ENCODE data around the gene LTN1. TPM values are rescaled to one million over a fixed set of nuclear protein-coding genes. Genes with fewer than 3 reads are reported as not detected.
A peak's percentile ranks its signal among the peaks of the same experiment; 100 is the strongest.
"Not testable (repeated sequence)": the region's sequence is repeated elsewhere in the genome, so short reads cannot be mapped to it uniquely, and the experiment has no call there.

The LTN1 gene
- total RNA-seq, 1 donor from 2014 or later = 27.1 TPM

DNA sequence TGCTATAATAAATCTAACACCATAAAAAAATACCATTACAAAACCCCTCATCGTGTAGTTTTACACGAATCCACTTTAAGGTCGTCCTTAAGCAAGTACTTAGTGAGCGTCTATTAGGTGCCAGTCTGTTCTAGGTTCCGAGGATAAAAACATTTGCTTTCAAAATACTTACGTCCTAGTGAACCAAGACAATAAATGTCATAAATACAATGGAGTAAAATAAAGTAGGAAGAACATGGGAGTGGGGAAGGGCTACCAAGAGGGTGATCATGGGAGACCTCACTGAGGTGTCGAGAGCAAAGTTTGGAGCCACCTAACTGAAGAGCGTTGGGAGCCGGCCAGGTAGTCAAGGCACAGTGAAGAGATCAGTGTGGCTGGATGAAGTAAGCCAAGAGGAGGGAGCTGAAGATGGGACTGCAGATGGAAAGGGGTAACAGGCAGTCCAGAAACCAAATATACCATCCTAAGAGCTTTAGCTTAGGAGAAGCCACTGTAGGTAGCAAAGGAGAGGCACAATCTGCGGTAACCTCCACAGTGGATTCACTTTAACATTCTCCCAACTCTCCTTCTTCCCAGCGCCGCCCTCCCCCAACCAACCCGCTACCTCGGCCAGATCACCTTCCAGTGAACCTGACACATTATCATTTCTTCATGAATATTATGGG is 684 bp downstream of the LTN1 start:
- peak overlapping the region; percentile 98 to 99 (median 98) for H3K4me3 ChIP-seq (ENCODE audit: low read length in 3 of 3)
- H3K27me3 ChIP-seq (ENCODE audit: control insufficient read depth in 3 of 3, insufficient read depth in 3 of 3, low read length in 3 of 3) = no peaks in the 10 kb centered on the region
- H3K4me1 ChIP-seq (ENCODE audit: control insufficient read depth in 3 of 3, insufficient read depth in 3 of 3, low read length in 3 of 3) = peaks cover 12 to 24% (median 22%) of the 10 kb centered on the region in 3 donors
- H3K9me3 ChIP-seq (ENCODE audit: control insufficient read depth in 3 of 3, low read length in 3 of 3) = no peaks in the 10 kb centered on the region
- H3K27ac ChIP-seq (ENCODE audit: low read depth, low read length) = peak overlapping the region; percentile 84
- peaks cover 0 to 3% (median 2%) of the 10 kb centered on the region in 3 donors for H3K36me3 ChIP-seq (ENCODE audit: control insufficient read depth in 3 of 3, insufficient read depth in 3 of 3, low read length in 3 of 3)
- H3K9ac ChIP-seq (ENCODE audit: low read depth in 1 of 3, low read length in 3 of 3) = peak overlapping the region; percentile 88 to 97 (median 89)

DNA sequence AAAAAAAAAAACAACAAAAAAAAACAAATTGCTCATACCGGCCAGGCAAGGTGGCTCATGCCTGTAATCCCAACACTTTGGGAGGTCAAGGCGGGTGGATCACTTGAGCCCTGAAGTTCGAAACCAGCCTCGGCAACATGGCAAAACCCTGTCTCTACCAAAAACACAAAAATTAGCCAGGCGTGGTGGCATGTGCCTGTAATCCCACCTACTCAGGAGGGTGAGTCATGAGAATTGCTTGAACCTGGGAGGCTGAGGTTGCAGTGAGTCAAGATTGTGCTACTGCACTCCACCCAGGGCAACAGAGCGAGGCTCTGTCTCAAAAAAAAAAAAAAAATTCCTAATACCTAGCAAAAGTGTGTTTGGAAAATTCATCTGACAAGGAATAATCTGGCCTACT is 4.5 kb downstream of the LTN1 start:
- H3K27ac ChIP-seq (ENCODE audit: low read depth, low read length) = not testable (repeated sequence)

DNA sequence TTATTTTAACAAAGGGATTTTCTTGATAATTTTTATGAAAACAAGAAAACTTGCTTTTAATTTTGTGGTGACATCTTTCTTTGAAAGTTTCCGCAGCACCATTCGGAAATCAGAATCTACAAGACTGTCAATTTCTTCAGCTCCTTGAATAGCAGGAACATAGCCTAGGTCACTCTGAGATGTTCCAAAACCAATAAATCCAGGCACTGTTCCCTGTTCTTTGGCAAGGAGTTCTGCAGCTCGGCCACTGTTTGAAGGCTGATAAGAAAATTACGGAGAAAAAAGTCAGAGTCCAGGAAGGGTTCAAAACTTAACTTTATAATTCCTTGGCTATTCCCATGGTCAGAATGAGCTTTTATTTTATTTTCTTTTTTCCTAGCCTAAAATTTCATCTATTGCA is 6.0 kb downstream of the LTN1 start:
- Histone ChIP-seq H3K4me1 (ENCODE audit: control insufficient read depth in 3 of 3, insufficient read depth in 3 of 3, low read length in 3 of 3) (peaks cover 5 to 12% (median 9%) of the 10 kb centered on the region in 3 donors), H3K36me3 (ENCODE audit: control insufficient read depth in 3 of 3, insufficient read depth in 3 of 3, low read length in 3 of 3) (peaks cover 18 to 29% (median 24%) of the 10 kb centered on the region in 3 donors)

More for the DNA sequence above, 4.5 kb downstream of the LTN1 start:
- not testable (repeated sequence) for H3K9me3 ChIP-seq (ENCODE audit: control insufficient read depth in 3 of 3, low read length in 3 of 3); H3K27me3 ChIP-seq (ENCODE audit: control insufficient read depth in 3 of 3, insufficient read depth in 3 of 3, low read length in 3 of 3); H3K9ac ChIP-seq (ENCODE audit: low read depth in 1 of 3, low read length in 3 of 3); H3K4me3 ChIP-seq (ENCODE audit: low read length in 3 of 3)
- Histone ChIP-seq H3K4me1 (ENCODE audit: control insufficient read depth in 3 of 3, insufficient read depth in 3 of 3, low read length in 3 of 3) (peaks cover 9 to 20% (median 18%) of the 10 kb centered on the region in 3 donors), H3K36me3 (ENCODE audit: control insufficient read depth in 3 of 3, insufficient read depth in 3 of 3, low read length in 3 of 3) (peaks cover 13 to 15% (median 13%) of the 10 kb centered on the region in 3 donors)

DNA sequence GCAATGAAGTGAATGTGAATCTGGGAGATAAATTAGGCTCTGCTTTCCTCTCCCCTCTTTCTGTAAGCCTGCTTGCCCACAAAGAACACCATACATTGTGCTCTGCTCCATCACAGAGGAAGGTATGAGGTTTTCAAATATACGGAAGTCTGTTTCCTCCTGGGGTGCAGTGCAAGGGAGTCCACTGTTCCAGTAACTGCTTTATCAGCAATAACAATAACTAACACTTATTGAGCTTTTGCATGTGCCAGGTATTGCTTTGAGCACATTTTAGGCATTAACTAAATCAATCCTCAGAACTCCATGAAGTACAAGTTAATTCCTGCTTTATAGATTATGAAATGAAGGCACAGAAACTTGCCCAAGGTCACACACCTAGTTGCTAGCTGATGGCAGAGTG is 10.0 kb downstream of the LTN1 start:
- Histone ChIP-seq H3K9ac (ENCODE audit: low read depth in 1 of 3, low read length in 3 of 3) (no peak overlapping the region), H3K4me1 (ENCODE audit: control insufficient read depth in 3 of 3, insufficient read depth in 3 of 3, low read length in 3 of 3) (no peaks in the 10 kb centered on the region), H3K4me3 (ENCODE audit: low read length in 3 of 3) (no peak overlapping the region), H3K9me3 (ENCODE audit: control insufficient read depth in 3 of 3, low read length in 3 of 3) (no peaks in the 10 kb centered on the region), H3K27ac (ENCODE audit: low read depth, low read length) (no peak overlapping the region), H3K36me3 (ENCODE audit: control insufficient read depth in 3 of 3, insufficient read depth in 3 of 3, low read length in 3 of 3) (peaks cover 19 to 45% (median 37%) of the 10 kb centered on the region in 3 donors), H3K27me3 (ENCODE audit: control insufficient read depth in 3 of 3, insufficient read depth in 3 of 3, low read length in 3 of 3) (no peaks in the 10 kb centered on the region)

More for the DNA sequence above, 6.0 kb downstream of the LTN1 start:
- Histone ChIP-seq H3K9ac (ENCODE audit: low read depth in 1 of 3, low read length in 3 of 3) (no peak overlapping the region), H3K4me3 (ENCODE audit: low read length in 3 of 3) (no peak overlapping the region), H3K27me3 (ENCODE audit: control insufficient read depth in 3 of 3, insufficient read depth in 3 of 3, low read length in 3 of 3) (no peaks in the 10 kb centered on the region), H3K27ac (ENCODE audit: low read depth, low read length) (no peak overlapping the region), H3K9me3 (ENCODE audit: control insufficient read depth in 3 of 3, low read length in 3 of 3) (no peaks in the 10 kb centered on the region)

DNA sequence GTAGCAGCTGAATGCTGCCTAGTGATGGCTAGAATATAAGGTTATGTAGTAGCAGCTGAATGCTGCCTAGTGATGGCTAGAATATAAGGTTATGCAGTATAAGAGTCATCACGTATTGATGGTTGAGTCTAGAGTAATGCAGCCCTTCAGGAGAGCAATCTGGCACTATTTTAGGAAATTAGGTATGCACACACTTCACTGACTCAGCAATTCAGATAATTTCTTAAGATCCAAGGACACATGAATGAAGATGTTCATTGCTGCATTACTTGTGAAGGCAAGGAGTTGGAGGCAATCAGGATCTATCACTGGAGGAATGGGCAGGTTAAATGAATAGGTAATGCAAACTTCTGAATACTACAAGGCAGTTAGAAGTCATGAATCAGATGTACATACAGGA is 13.6 kb downstream of the LTN1 start:
- Histone ChIP-seq H3K36me3 (ENCODE audit: control insufficient read depth in 3 of 3, insufficient read depth in 3 of 3, low read length in 3 of 3) (peaks cover 14 to 43% (median 38%) of the 10 kb centered on the region in 3 donors), H3K4me1 (ENCODE audit: control insufficient read depth in 3 of 3, insufficient read depth in 3 of 3, low read length in 3 of 3) (peaks cover 0 to 6% (median 0%) of the 10 kb centered on the region in 3 donors), H3K27ac (ENCODE audit: low read depth, low read length) (no peak overlapping the region), H3K4me3 (ENCODE audit: low read length in 3 of 3) (no peak overlapping the region), H3K9ac (ENCODE audit: low read depth in 1 of 3, low read length in 3 of 3) (no peak overlapping the region), H3K9me3 (ENCODE audit: control insufficient read depth in 3 of 3, low read length in 3 of 3) (no peaks in the 10 kb centered on the region), H3K27me3 (ENCODE audit: control insufficient read depth in 3 of 3, insufficient read depth in 3 of 3, low read length in 3 of 3) (no peaks in the 10 kb centered on the region)

DNA sequence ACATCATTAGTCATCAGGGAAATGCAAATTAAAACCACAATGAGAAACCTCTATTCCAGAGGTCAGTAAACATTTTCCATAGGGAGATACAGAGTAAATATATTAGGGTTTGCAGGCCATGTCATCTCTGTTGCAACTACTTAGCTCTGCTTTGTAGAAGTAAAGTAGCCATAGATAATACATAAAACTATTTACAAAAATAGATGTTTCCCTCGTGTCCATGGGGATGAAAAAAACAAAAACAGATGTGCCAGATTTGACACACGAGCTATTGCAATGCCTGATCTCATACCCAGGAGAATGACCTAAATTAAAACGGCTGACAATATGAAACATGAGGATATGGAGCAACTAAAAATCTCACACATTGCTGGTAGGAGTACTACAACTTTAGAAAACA is 17.3 kb downstream of the LTN1 start:
- Histone ChIP-seq H3K9ac (ENCODE audit: low read depth in 1 of 3, low read length in 3 of 3) (no peak overlapping the region), H3K4me1 (ENCODE audit: control insufficient read depth in 3 of 3, insufficient read depth in 3 of 3, low read length in 3 of 3) (peaks cover 0 to 6% (median 0%) of the 10 kb centered on the region in 3 donors), H3K27me3 (ENCODE audit: control insufficient read depth in 3 of 3, insufficient read depth in 3 of 3, low read length in 3 of 3) (no peaks in the 10 kb centered on the region), H3K27ac (ENCODE audit: low read depth, low read length) (peak overlapping the region; percentile 69), H3K4me3 (ENCODE audit: low read length in 3 of 3) (no peak overlapping the region), H3K9me3 (ENCODE audit: control insufficient read depth in 3 of 3, low read length in 3 of 3) (no peaks in the 10 kb centered on the region), H3K36me3 (ENCODE audit: control insufficient read depth in 3 of 3, insufficient read depth in 3 of 3, low read length in 3 of 3) (peaks cover 0 to 27% (median 26%) of the 10 kb centered on the region in 3 donors)

DNA sequence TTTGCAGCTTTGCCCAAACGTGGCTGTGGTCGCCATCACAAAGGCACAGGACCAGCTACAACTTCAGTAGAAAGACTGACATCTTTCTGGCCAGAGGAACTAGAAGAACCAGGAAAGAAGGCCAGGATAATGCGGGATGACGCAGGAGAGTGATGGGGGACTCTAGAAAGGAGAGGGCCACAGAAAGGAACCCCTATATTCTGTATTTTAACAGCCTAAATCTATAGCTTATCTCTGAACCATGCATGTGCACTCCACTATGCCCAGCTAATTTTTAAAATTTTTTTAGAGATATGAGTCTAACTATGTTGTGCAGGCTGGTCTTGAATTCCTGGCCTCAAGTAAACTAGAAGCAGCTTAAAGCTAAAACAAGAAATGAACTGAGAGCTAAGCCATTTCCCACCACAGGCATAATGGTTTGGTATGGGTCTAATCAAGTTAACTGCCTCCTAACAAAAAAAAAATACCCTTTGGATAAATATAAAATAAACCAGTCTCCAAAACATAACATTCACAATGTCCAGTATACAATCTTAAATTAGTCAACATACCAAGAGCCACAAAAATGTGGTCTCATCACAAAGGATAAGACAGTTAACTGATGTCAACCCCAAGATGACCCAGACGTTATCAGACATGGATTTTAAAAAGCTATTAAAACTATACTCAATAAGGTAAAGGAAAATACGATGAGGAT is 18.0 kb downstream of the LTN1 start:
- Histone ChIP-seq H3K27me3 (ENCODE audit: control insufficient read depth in 3 of 3, insufficient read depth in 3 of 3, low read length in 3 of 3) (no peaks in the 10 kb centered on the region), H3K4me3 (ENCODE audit: low read length in 3 of 3) (no peak overlapping the region), H3K9ac (ENCODE audit: low read depth in 1 of 3, low read length in 3 of 3) (no peak overlapping the region), H3K4me1 (ENCODE audit: control insufficient read depth in 3 of 3, insufficient read depth in 3 of 3, low read length in 3 of 3) (peaks cover 0 to 6% (median 0%) of the 10 kb centered on the region in 3 donors), H3K36me3 (ENCODE audit: control insufficient read depth in 3 of 3, insufficient read depth in 3 of 3, low read length in 3 of 3) (peaks cover 0 to 28% (median 25%) of the 10 kb centered on the region in 3 donors), H3K9me3 (ENCODE audit: control insufficient read depth in 3 of 3, low read length in 3 of 3) (no peaks in the 10 kb centered on the region), H3K27ac (ENCODE audit: low read depth, low read length) (peak overlapping the region; percentile 69)

DNA sequence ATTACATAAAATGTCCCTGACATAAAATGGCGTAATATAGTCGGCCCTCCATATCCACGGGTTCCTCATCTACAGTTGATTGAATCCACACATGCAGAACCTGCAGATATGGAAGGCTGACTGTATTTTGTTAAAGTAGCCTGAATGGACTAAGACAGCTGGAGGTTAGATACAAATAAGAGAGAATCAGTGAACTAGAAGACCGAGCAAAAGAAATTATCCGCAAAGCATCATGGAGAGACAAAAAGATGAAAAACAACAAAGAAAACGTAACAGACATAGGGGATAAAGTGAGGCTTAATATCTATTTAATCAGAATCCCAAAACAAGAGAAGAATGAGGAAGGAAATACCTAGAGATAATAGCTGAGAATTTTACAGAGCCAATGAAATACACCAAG is 20.3 kb downstream of the LTN1 start:
- Histone ChIP-seq H3K27ac (ENCODE audit: low read depth, low read length) (no peak overlapping the region), H3K27me3 (ENCODE audit: control insufficient read depth in 3 of 3, insufficient read depth in 3 of 3, low read length in 3 of 3) (no peaks in the 10 kb centered on the region), H3K9me3 (ENCODE audit: control insufficient read depth in 3 of 3, low read length in 3 of 3) (no peaks in the 10 kb centered on the region), H3K4me3 (ENCODE audit: low read length in 3 of 3) (no peak overlapping the region), H3K4me1 (ENCODE audit: control insufficient read depth in 3 of 3, insufficient read depth in 3 of 3, low read length in 3 of 3) (peaks cover 0 to 6% (median 0%) of the 10 kb centered on the region in 3 donors), H3K9ac (ENCODE audit: low read depth in 1 of 3, low read length in 3 of 3) (no peak overlapping the region), H3K36me3 (ENCODE audit: control insufficient read depth in 3 of 3, insufficient read depth in 3 of 3, low read length in 3 of 3) (peaks cover 7 to 32% (median 30%) of the 10 kb centered on the region in 3 donors)

DNA sequence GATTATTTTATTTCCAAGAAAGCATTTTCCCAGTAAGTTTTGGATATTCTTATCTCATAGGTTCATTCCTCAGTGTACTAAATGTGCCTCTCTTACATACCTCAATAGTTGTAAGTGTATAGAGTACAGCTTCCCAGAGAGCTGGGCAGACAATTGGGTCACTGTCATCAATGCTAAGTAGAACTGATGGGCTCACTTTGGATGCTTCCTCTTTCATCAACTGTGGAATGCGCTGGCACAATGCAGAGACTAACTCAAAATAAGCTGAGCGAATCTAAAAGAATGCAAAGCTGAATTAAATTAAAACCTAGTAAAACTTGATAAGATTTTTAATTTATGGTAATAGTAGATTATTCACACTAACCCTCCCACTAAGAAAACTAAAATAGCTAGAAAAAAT is 21.5 kb downstream of the LTN1 start:
- Histone ChIP-seq H3K9ac (ENCODE audit: low read depth in 1 of 3, low read length in 3 of 3) (no peak overlapping the region), H3K9me3 (ENCODE audit: control insufficient read depth in 3 of 3, low read length in 3 of 3) (no peaks in the 10 kb centered on the region), H3K27me3 (ENCODE audit: control insufficient read depth in 3 of 3, insufficient read depth in 3 of 3, low read length in 3 of 3) (no peaks in the 10 kb centered on the region), H3K36me3 (ENCODE audit: control insufficient read depth in 3 of 3, insufficient read depth in 3 of 3, low read length in 3 of 3) (peaks cover 15 to 42% (median 37%) of the 10 kb centered on the region in 3 donors), H3K4me1 (ENCODE audit: control insufficient read depth in 3 of 3, insufficient read depth in 3 of 3, low read length in 3 of 3) (peaks cover 0 to 6% (median 0%) of the 10 kb centered on the region in 3 donors), H3K4me3 (ENCODE audit: low read length in 3 of 3) (no peak overlapping the region), H3K27ac (ENCODE audit: low read depth, low read length) (no peak overlapping the region)

DNA sequence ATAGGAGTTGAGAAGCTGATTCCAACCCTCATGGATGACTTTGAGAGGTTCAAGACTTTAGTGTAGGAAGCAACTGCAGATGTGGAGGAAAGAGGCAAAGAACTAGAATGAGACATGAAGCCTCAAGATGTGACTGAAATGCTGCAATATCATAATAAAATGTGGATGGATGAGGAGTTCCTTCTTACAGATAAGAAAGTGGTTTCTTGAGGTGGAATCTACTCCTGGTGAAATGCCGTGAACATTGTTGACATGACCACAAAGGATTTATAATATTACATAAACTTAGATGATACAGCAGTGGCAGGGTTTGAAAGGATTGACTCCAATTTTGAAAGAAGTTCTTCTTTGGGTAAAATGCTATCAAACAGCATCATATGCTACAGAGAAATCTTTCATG is 28.8 kb downstream of the LTN1 start:
- no peak overlapping the region for H3K9ac ChIP-seq (ENCODE audit: low read depth in 1 of 3, low read length in 3 of 3)
- no peak overlapping the region for H3K4me3 ChIP-seq (ENCODE audit: low read length in 3 of 3)
- no peaks in the 10 kb centered on the region for H3K27me3 ChIP-seq (ENCODE audit: control insufficient read depth in 3 of 3, insufficient read depth in 3 of 3, low read length in 3 of 3)
- no peaks in the 10 kb centered on the region for H3K9me3 ChIP-seq (ENCODE audit: control insufficient read depth in 3 of 3, low read length in 3 of 3)
- peaks cover 15 to 59% (median 40%) of the 10 kb centered on the region in 3 donors for H3K36me3 ChIP-seq (ENCODE audit: control insufficient read depth in 3 of 3, insufficient read depth in 3 of 3, low read length in 3 of 3)
- H3K4me1 ChIP-seq (ENCODE audit: control insufficient read depth in 3 of 3, insufficient read depth in 3 of 3, low read length in 3 of 3) = no peaks in the 10 kb centered on the region
- H3K27ac ChIP-seq (ENCODE audit: low read depth, low read length) = no peak overlapping the region

All from skeletal muscle tissue (tissue), 4 donors.